Liver (tissue), 9 donors: Measurements from ENCODE around the gene PABPC1L. TPM values are rescaled to one million over a fixed set of nuclear protein-coding genes. Genes with fewer than 3 reads are reported as not detected.

Experiments
- DNase-seq: peaks from one replicate; pipeline ENCODE4 v3.0.0-alpha.2; 2017; ENCODE audit warnings: low spot score
- H3K27ac ChIP-seq, 2 donors: one replicate each; pipeline ENCODE4 v1.7.0; 2013; ENCODE audit warnings: inconsistent platforms in 2 of 2, low read length in 2 of 2, control low read depth in 1 of 2, low read depth in 1 of 2, mild to moderate bottlenecking in 1 of 2
- H3K27me3 ChIP-seq, 4 donors: one replicate each; pipeline versions ENCODE4 v1.6.1 to v1.7.0; 2013; ENCODE audit warnings: low read length in 3 of 4, inconsistent platforms in 1 of 4, mild to moderate bottlenecking in 1 of 4, moderate library complexity in 1 of 4; ENCODE audit not compliant: control insufficient read depth in 4 of 4, insufficient read depth in 4 of 4
- H3K36me3 ChIP-seq, 4 donors: one replicate each; pipeline versions ENCODE4 v1.6.1 to v1.7.0; 2013; ENCODE audit warnings: low read length in 3 of 4, mild to moderate bottlenecking in 3 of 4, low read depth in 1 of 4, moderate library complexity in 1 of 4; ENCODE audit not compliant: control insufficient read depth in 4 of 4, insufficient read depth in 3 of 4
- H3K4me1 ChIP-seq, 4 donors: one replicate each; pipeline versions ENCODE4 v1.6.1 to v1.7.0; 2013; ENCODE audit warnings: low read length in 3 of 4, mild to moderate bottlenecking in 3 of 4, moderate library complexity in 1 of 4; ENCODE audit not compliant: control insufficient read depth in 4 of 4, insufficient read depth in 4 of 4
- H3K4me3 ChIP-seq, 3 donors: one replicate each; pipeline versions ENCODE4 v1.6.1 to v1.7.0; 2013; ENCODE audit warnings: low read length in 3 of 3, control low read depth in 1 of 3, low read depth in 1 of 3, mild to moderate bottlenecking in 1 of 3
- H3K9ac ChIP-seq, 2 donors: one replicate each; pipeline ENCODE4 v1.7.0; 2013; ENCODE audit warnings: low read length in 2 of 2, mild to moderate bottlenecking in 2 of 2, moderate library complexity in 2 of 2, control low read depth in 1 of 2, low read depth in 1 of 2
- H3K9me3 ChIP-seq, 4 donors: one replicate each; pipeline versions ENCODE4 v1.6.1 to v1.7.0; 2013; ENCODE audit warnings: low read length in 3 of 4; ENCODE audit not compliant: control insufficient read depth in 4 of 4
- ATF3 ChIP-seq: IDR thresholded peaks from 2 replicates; pipeline ENCODE4 v1.6.1; 2016; ENCODE audit warnings: antibody characterized with exemption
- CTCF ChIP-seq: fragments of 150-350 bp; IDR thresholded peaks from 2 replicates; pipeline ENCODE4 v1.5.1; 2017; ENCODE audit warnings: improper control_type of control experiment, low read depth, low read length; ENCODE audit not compliant: missing input control
- EGR1 ChIP-seq, 2 donors: IDR thresholded peaks; 2 replicates each; pipeline ENCODE4 v1.6.1; 2016 to 2018; ENCODE audit warnings: antibody characterized with exemption in 2 of 2, low read depth in 2 of 2
- FOXA1 ChIP-seq: IDR thresholded peaks from 2 replicates; pipeline ENCODE4 v1.6.1; 2016; ENCODE audit warnings: antibody characterized with exemption
- FOXA2 ChIP-seq: IDR thresholded peaks from 2 replicates; pipeline ENCODE4 v1.6.1; 2016; ENCODE audit warnings: antibody characterized with exemption
- GABPA ChIP-seq, 2 donors: IDR thresholded peaks in 1 of 2; conservative IDR thresholded peaks in 1 of 2; 2 replicates each; pipeline ENCODE4 v1.6.1; 2016; ENCODE audit warnings: antibody characterized with exemption in 2 of 2, mild to moderate bottlenecking in 1 of 2, moderate library complexity in 1 of 2
- HNF4A ChIP-seq, 2 donors: conservative IDR thresholded peaks; 2 replicates each; pipeline ENCODE4 v1.6.1; 2016; ENCODE audit warnings: antibody characterized with exemption in 2 of 2, mild to moderate bottlenecking in 2 of 2
- HNF4G ChIP-seq: IDR thresholded peaks from 2 replicates; pipeline ENCODE4 v1.6.1; 2016; ENCODE audit warnings: antibody characterized with exemption
- JUND ChIP-seq, 2 donors: IDR thresholded peaks; 2 replicates each; pipeline ENCODE4 v1.6.1; 2016; ENCODE audit warnings: antibody characterized with exemption in 2 of 2
- MAX ChIP-seq: IDR thresholded peaks from 2 replicates; pipeline ENCODE4 v1.6.1; 2016; ENCODE audit warnings: antibody characterized with exemption
- NR2F2 ChIP-seq: IDR thresholded peaks from 2 replicates; pipeline ENCODE4 v1.6.1; 2016; ENCODE audit warnings: antibody characterized with exemption
- RAD21 ChIP-seq, 2 donors: IDR thresholded peaks; 2 replicates each; pipeline ENCODE4 v1.6.1; 2016; ENCODE audit warnings: antibody characterized with exemption in 2 of 2, mild to moderate bottlenecking in 2 of 2
- REST ChIP-seq: IDR thresholded peaks from 2 replicates; pipeline ENCODE4 v1.6.1; 2016; ENCODE audit warnings: antibody characterized with exemption, mild to moderate bottlenecking
- SP1 ChIP-seq: IDR thresholded peaks from 2 replicates; pipeline ENCODE4 v1.6.1; 2018; ENCODE audit warnings: antibody characterized with exemption, mild to moderate bottlenecking
- TAF1 ChIP-seq: conservative IDR thresholded peaks from 2 replicates; pipeline ENCODE4 v1.6.1; 2016; ENCODE audit warnings: antibody characterized with exemption, mild to moderate bottlenecking
- YY1 ChIP-seq: IDR thresholded peaks from 2 replicates; pipeline ENCODE4 v1.6.1; 2016; ENCODE audit warnings: antibody characterized with exemption, mild to moderate bottlenecking
- ZBTB33 ChIP-seq: IDR thresholded peaks from 2 replicates; pipeline ENCODE4 v1.6.1; 2016; ENCODE audit warnings: antibody characterized with exemption
- WGBS: extraction: QIAGEN DNeasy Blood & Tissue Kit; methylation state at CpG from one replicate; pipeline ENCODE4 v1.1.7; 2013; 5-methylcytosine and 5-hydroxymethylcytosine counted together
- polyA plus RNA-seq, 2 donors: library from polyadenylated mRNA; stranded (reverse) in 1 of 2; unstranded in 1 of 2; fragments of 200-250 nt in 1 of 2; fragments of >200 nt in 1 of 2; fragmentation: Nextera tagmentation in 1 of 2; extraction: Ambion mirVana in 1 of 2; gene quantifications; one replicate each; pipeline versions ENCODE4 v1.2.1 to v1.2.3, GENCODE V29; 2013 to 2015
- total RNA-seq, 2 donors: library from RNA; depleted of rRNA; stranded (reverse); fragments of >200 nt; gene quantifications; one replicate each; pipeline ENCODE4 v1.2.3, GENCODE V29; 2014
- donor health status: healthy.
- donor health status: healthy.
- donor health status: healthy.
- donor health status: healthy.
- donor health status: healthy.

The PABPC1L gene
- total and polyA plus RNA-seq, 4 donors = 4.7 to 21.0 (median 10.9) TPM

GRCh38 chr20:44955270-44955669 is 45.4 kb downstream of the PABPC1L start:
- DNase-seq = no peak
- Histone ChIP-seq H3K4me3 (no peak overlapping the region), H3K4me1 (peaks cover 0 to 10% (median 9%) of the 10 kb centered on the region in 4 donors), H3K9ac (no peak overlapping the region), H3K9me3 (no peaks in the 10 kb centered on the region), H3K36me3 (peaks cover 0 to 48% (median 35%) of the 10 kb centered on the region in 4 donors), H3K27ac (no peak overlapping the region), H3K27me3 (no peaks in the 10 kb centered on the region)
- 80% methylated on average over 4 of the region's 4 CpGs for WGBS
- no peak for TF ChIP-seq JUND (IDR thresholded peaks at IDR 0.05)
- TF ChIP-seq SP1 = no peak
- TF ChIP-seq TAF1 = no peak
- TF ChIP-seq RAD21 (IDR thresholded peaks at IDR 0.05) = no peak
- TF ChIP-seq HNF4A (conservative IDR thresholded peaks at IDR 0.05) = no peak
- no peak for TF ChIP-seq CTCF
- TF ChIP-seq ZBTB33 = no peak
- TF ChIP-seq REST = no peak
- no peak for TF ChIP-seq ATF3
- TF ChIP-seq MAX = no peak
- TF ChIP-seq HNF4G = no peak
- no peak for TF ChIP-seq YY1
- TF ChIP-seq NR2F2 = no peak
- TF ChIP-seq GABPA (IDR thresholded peaks at IDR 0.05 in 1 of 2, conservative IDR thresholded peaks at IDR 0.05 in 1 of 2) = no peak
- TF ChIP-seq FOXA1 = no peak
- TF ChIP-seq EGR1 (IDR thresholded peaks at IDR 0.05; ENCODE audit: low read depth in 2 of 2) = no peak
- TF ChIP-seq FOXA2 = no peak

- Histone ChIP-seq H3K4me3 (no peak overlapping the region), H3K27ac (no peak overlapping the region), H3K9me3 (no peaks in the 10 kb centered on the region), H3K9ac (no peak overlapping the region), H3K4me1 (peaks cover 0 to 15% (median 12%) of the 10 kb centered on the region in 4 donors), H3K36me3 (peaks cover 0 to 37% (median 24%) of the 10 kb centered on the region in 4 donors), H3K27me3 (no peaks in the 10 kb centered on the region)
- no peak for DNase-seq
- WGBS = 98% methylated on average over 3 of the region's 3 CpGs
- TF ChIP-seq GABPA (IDR thresholded peaks at IDR 0.05 in 1 of 2, conservative IDR thresholded peaks at IDR 0.05 in 1 of 2) (no peak), YY1 (no peak), TAF1 (no peak), ZBTB33 (no peak), MAX (no peak), CTCF (no peak)
Measured at GRCh38 chr20:44956410-44956809, 46.5 kb downstream of the PABPC1L start.
